ENCODE measurements around the gene PIM1.

DNA sequence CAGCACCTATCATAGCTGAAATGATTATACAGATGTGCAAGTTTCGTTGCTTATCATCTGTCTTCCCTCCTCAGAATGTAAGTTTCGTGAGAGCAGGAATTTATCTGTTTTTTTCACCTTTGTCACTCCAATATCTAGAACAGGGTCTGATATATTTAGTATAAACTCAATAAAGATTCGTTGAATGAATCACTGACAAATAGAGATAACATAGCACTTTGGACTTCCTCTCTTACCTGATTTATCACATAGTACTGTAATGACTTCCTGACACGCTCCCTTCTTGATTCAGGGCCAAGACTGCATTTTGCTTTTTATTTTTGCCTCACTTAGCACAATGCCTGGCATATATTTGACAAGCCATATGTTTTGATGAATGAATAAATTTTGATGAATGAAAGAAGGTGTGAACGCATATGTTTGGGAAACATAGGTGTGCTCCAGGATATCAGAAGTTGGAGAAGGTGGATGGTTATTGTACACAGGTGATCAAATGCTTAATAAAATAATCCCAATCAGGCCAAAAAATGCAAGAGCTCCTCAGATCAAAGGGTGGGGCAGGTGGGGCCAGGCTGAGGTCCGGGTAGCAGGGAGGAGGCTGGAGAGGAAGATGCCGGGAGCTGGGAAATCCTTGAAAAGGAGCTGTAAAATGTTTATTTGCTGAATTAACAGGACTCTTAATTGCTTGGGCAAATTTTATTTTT lies 33.0 kb downstream of the PIM1 start:
- TF ChIP-seq CTCF (IDR thresholded peaks at IDR 0.05), result no peak
- no peak for TF ChIP-seq ZFX (IDR thresholded peaks at IDR 0.05; ENCODE audit: borderline replicate concordance)

Data from 22Rv1 (cell line).